ENCODE results near the gene FNIP2. TPM values are rescaled to one million over a fixed set of nuclear protein-coding genes. Genes with fewer than 3 reads are reported as not detected.

Gene FNIP2
- total RNA-seq, 1 donor from 2014 or later = 18.5 TPM

DNA sequence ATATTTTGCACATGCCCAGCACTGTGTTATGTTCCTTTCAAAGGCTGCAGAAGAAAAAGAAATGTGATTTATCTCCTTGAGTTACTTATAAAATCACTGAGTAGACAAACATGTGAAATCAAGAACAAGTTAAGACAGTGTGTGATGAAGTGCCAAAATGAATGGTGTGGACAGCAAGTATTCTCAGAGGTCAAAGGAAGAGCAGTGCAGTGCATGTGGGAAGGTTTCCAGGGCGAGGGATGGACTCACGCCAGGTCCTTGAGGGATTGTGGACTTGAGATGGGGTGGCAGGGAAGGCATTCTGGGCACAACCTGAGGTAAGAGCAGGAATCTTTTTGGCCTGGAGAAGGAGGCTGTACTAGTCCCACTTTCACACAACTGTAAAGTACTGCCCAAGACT lies 115.5 kb downstream of the FNIP2 start:
- Histone ChIP-seq H3K4me3 (ENCODE audit: insufficient read depth, low read depth, low read length) (no peak overlapping the region), H3K27ac (ENCODE audit: low read depth, low read length) (no peak overlapping the region), H3K4me2 (ENCODE audit: low read length) (no peak overlapping the region), H3K36me3 (ENCODE audit: insufficient read depth, low read length) (no peaks in the 10 kb centered on the region), H3K27me3 (ENCODE audit: insufficient read depth, low read length) (no peaks in the 10 kb centered on the region), H3K9me3 (ENCODE audit: insufficient read depth, low read depth, low read length) (no peaks in the 10 kb centered on the region), H3K4me1 (ENCODE audit: insufficient read depth, low read length) (no peaks in the 10 kb centered on the region), H4K20me1 (ENCODE audit: insufficient read depth, low read length) (no peaks in the 10 kb centered on the region), H3K9ac (ENCODE audit: low read length) (no peak overlapping the region), H3K79me2 (ENCODE audit: insufficient read depth, low read length) (no peaks in the 10 kb centered on the region), H2AFZ (ENCODE audit: low read depth, low read length) (no peak overlapping the region)
- H3K4me3 Mint-ChIP-seq (ENCODE audit: unreplicated experiment) = no peak overlapping the region
- FAIRE-seq (no peak), DNase-seq (ENCODE audit: low read depth) (peak; percentile 14)
- no peaks in the 10 kb centered on the region for H3K27me3 Mint-ChIP-seq (ENCODE audit: low read depth, unreplicated experiment)
- H3K9me3 Mint-ChIP-seq (ENCODE audit: unreplicated experiment) = no peaks in the 10 kb centered on the region
- peaks cover 4% of the 10 kb centered on the region for H3K4me1 Mint-ChIP-seq (ENCODE audit: low read depth, unreplicated experiment)
- no peak overlapping the region for H3K27ac Mint-ChIP-seq (ENCODE audit: unreplicated experiment)
- peaks cover 24% of the 10 kb centered on the region for H3K36me3 Mint-ChIP-seq (ENCODE audit: low read depth, unreplicated experiment)
- TF ChIP-seq, protein P1, sequence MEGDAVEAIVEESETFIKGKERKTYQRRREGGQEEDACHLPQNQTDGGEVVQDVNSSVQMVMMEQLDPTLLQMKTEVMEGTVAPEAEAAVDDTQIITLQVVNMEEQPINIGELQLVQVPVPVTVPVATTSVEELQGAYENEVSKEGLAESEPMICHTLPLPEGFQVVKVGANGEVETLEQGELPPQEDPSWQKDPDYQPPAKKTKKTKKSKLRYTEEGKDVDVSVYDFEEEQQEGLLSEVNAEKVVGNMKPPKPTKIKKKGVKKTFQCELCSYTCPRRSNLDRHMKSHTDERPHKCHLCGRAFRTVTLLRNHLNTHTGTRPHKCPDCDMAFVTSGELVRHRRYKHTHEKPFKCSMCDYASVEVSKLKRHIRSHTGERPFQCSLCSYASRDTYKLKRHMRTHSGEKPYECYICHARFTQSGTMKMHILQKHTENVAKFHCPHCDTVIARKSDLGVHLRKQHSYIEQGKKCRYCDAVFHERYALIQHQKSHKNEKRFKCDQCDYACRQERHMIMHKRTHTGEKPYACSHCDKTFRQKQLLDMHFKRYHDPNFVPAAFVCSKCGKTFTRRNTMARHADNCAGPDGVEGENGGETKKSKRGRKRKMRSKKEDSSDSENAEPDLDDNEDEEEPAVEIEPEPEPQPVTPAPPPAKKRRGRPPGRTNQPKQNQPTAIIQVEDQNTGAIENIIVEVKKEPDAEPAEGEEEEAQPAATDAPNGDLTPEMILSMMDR (IDR thresholded peaks at IDR 0.05; ENCODE audit: insufficient read depth, low read depth, low read length) = no peak
- TF ChIP-seq EZH2 (IDR thresholded peaks at IDR 0.05; ENCODE audit: insufficient read depth, low read length) = no peak

GRCh38 chr4:158885564-158885963 lies 116.7 kb downstream of the FNIP2 start:
- H3K4me1 Mint-ChIP-seq (ENCODE audit: low read depth, unreplicated experiment) = peaks cover 4% of the 10 kb centered on the region

GRCh38 chr4:158890294-158890693 lies 121.5 kb downstream of the FNIP2 start:
- no peaks in the 10 kb centered on the region for H3K36me3 ChIP-seq (ENCODE audit: insufficient read depth, low read length)
- Mint-ChIP-seq H3K4me1 (ENCODE audit: low read depth, unreplicated experiment) (peaks cover 4% of the 10 kb centered on the region), H3K27me3 (ENCODE audit: low read depth, unreplicated experiment) (no peaks in the 10 kb centered on the region), H3K9me3 (ENCODE audit: unreplicated experiment) (no peaks in the 10 kb centered on the region), H3K4me3 (ENCODE audit: unreplicated experiment) (no peak overlapping the region), H3K36me3 (ENCODE audit: low read depth, unreplicated experiment) (peaks cover 13% of the 10 kb centered on the region), H3K27ac (ENCODE audit: unreplicated experiment) (no peak overlapping the region)
- no peak overlapping the region for H2AFZ ChIP-seq (ENCODE audit: low read depth, low read length)
- no peaks in the 10 kb centered on the region for H3K79me2 ChIP-seq (ENCODE audit: insufficient read depth, low read length)
- H3K4me1 ChIP-seq (ENCODE audit: insufficient read depth, low read length) = no peaks in the 10 kb centered on the region
- no peaks in the 10 kb centered on the region for H3K27me3 ChIP-seq (ENCODE audit: insufficient read depth, low read length)
- H3K4me2 ChIP-seq (ENCODE audit: low read length) = no peak overlapping the region
- DNase-seq (ENCODE audit: low read depth) (no peak), FAIRE-seq (no peak)
- no peaks in the 10 kb centered on the region for H3K9me3 ChIP-seq (ENCODE audit: insufficient read depth, low read depth, low read length)
- no peak for TF ChIP-seq EZH2 (IDR thresholded peaks at IDR 0.05; ENCODE audit: insufficient read depth, low read length)
- H3K9ac ChIP-seq (ENCODE audit: low read length) = no peak overlapping the region
- H3K4me3 ChIP-seq (ENCODE audit: insufficient read depth, low read depth, low read length) = no peak overlapping the region
- no peaks in the 10 kb centered on the region for H4K20me1 ChIP-seq (ENCODE audit: insufficient read depth, low read length)
- no peak overlapping the region for H3K27ac ChIP-seq (ENCODE audit: low read depth, low read length)

More at GRCh38 chr4:158885564-158885963, 116.7 kb downstream of the FNIP2 start:
- DNase-seq (ENCODE audit: low read depth) (no peak), FAIRE-seq (no peak)
- Mint-ChIP-seq H3K27ac (ENCODE audit: unreplicated experiment) (no peak overlapping the region), H3K27me3 (ENCODE audit: low read depth, unreplicated experiment) (no peaks in the 10 kb centered on the region), H3K9me3 (ENCODE audit: unreplicated experiment) (no peaks in the 10 kb centered on the region), H3K36me3 (ENCODE audit: low read depth, unreplicated experiment) (peaks cover 20% of the 10 kb centered on the region), H3K4me3 (ENCODE audit: unreplicated experiment) (no peak overlapping the region)
- no peaks in the 10 kb centered on the region for H3K27me3 ChIP-seq (ENCODE audit: insufficient read depth, low read length)
- no peak overlapping the region for H3K4me2 ChIP-seq (ENCODE audit: low read length)
- H3K9me3 ChIP-seq (ENCODE audit: insufficient read depth, low read depth, low read length) = no peaks in the 10 kb centered on the region
- H3K36me3 ChIP-seq (ENCODE audit: insufficient read depth, low read length) = no peaks in the 10 kb centered on the region
- TF ChIP-seq EZH2 (IDR thresholded peaks at IDR 0.05; ENCODE audit: insufficient read depth, low read length) = no peak
- TF ChIP-seq, protein P1 (IDR thresholded peaks at IDR 0.05; ENCODE audit: insufficient read depth, low read depth, low read length) = no peak
- H3K9ac ChIP-seq (ENCODE audit: low read length) = no peak overlapping the region
- no peak overlapping the region for H2AFZ ChIP-seq (ENCODE audit: low read depth, low read length)
- no peak overlapping the region for H3K4me3 ChIP-seq (ENCODE audit: insufficient read depth, low read depth, low read length)
- no peaks in the 10 kb centered on the region for H4K20me1 ChIP-seq (ENCODE audit: insufficient read depth, low read length)
- H3K79me2 ChIP-seq (ENCODE audit: insufficient read depth, low read length) = no peaks in the 10 kb centered on the region
- H3K4me1 ChIP-seq (ENCODE audit: insufficient read depth, low read length) = no peaks in the 10 kb centered on the region
- no peak overlapping the region for H3K27ac ChIP-seq (ENCODE audit: low read depth, low read length)
